ENCODE data around the gene GBP4.

- TF ChIP-seq CTCF (IDR thresholded peaks at IDR 0.05) (no peak), POLR2A (IDR thresholded peaks at IDR 0.05) (no peak), POLR2AphosphoS5 (IDR thresholded peaks at IDR 0.05) (peak; percentile 53)
Measured at GRCh38 chr1:89166705-89167104, 32.0 kb downstream of the GBP4 start.

All from prostate gland (tissue), 2 donors.